IMR-90 (cell line): ENCODE measurements around the gene MRM1.

Source experiments
- CEBPB ChIP-seq: IDR thresholded peaks from 2 replicates; pipeline ENCODE4 v1.6.1; 2012; ENCODE audit warnings: low read depth, low read length, improper control_type of control experiment
- CHD1 ChIP-seq: IDR thresholded peaks from 2 replicates; pipeline ENCODE4 v1.6.1; 2012; ENCODE audit warnings: low read depth, low read length, improper control_type of control experiment
- CTCF ChIP-seq: conservative IDR thresholded peaks from 2 replicates; pipeline ENCODE4 v1.5.1; 2012; ENCODE audit warnings: mild to moderate bottlenecking, low read depth, low read length, improper control_type of control experiment
- ELK1 ChIP-seq: fragments of 150-350 bp; IDR thresholded peaks from 2 replicates; pipeline ENCODE4 v1.6.1; 2016; ENCODE audit warnings: low read depth, mild to moderate bottlenecking, low read length, moderate library complexity, borderline replicate concordance
- MAFK ChIP-seq: IDR thresholded peaks from 2 replicates; pipeline ENCODE4 v1.6.1; 2012; ENCODE audit warnings: low read depth, low read length, improper control_type of control experiment
- MAZ ChIP-seq: IDR thresholded peaks from 2 replicates; pipeline ENCODE4 v1.6.1; 2012; ENCODE audit warnings: low read depth, mild to moderate bottlenecking, low read length, improper control_type of control experiment, moderate library complexity, borderline replicate concordance
- MXI1 ChIP-seq: IDR thresholded peaks from 2 replicates; pipeline ENCODE4 v1.6.1; 2012; ENCODE audit warnings: low read depth, mild to moderate bottlenecking, low read length, moderate library complexity, borderline replicate concordance
- NFE2L2 ChIP-seq: fragments of 150-350 bp; IDR thresholded peaks from 2 replicates; pipeline ENCODE4 v1.6.1; 2016; ENCODE audit warnings: low read depth, mild to moderate bottlenecking, low read length
- POLR2A ChIP-seq: IDR thresholded peaks from 2 replicates; pipeline ENCODE4 v1.6.1; 2012; ENCODE audit warnings: mild to moderate bottlenecking, low read depth, low read length
- RCOR1 ChIP-seq: IDR thresholded peaks from 2 replicates; pipeline ENCODE4 v1.6.1; 2012; ENCODE audit warnings: mild to moderate bottlenecking, low read length, improper control_type of control experiment; ENCODE audit not compliant: insufficient replicate concordance
- RFX5 ChIP-seq: IDR thresholded peaks from 2 replicates; pipeline ENCODE4 v1.8.0; 2012; ENCODE audit warnings: low read depth, mild to moderate bottlenecking, low read length, moderate library complexity

DNA sequence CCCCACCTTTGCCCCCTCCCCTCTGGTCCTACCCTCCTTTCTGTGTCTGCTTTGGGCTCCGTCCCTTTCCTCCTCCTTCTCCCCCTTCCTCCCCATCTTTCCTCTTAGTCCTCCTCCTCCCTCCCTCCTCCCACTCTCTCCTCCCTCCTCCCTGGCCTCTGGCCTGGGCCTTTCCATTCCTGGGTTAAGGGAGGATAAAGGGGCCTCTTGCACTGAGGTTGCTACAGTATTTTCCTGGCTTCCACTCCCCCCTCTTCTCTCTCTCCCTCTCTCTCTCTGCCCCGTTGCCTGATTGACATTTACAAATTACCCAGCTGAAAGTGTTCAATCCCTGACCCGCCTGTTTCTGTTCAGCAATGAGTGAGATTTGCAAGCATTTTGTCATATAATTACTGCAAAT lies 44.0 kb downstream of the MRM1 start:
- TF ChIP-seq MXI1 (no peak), MAZ (no peak), CTCF (no peak), POLR2A (no peak), MAFK (no peak), CHD1 (no peak), NFE2L2 (no peak), RFX5 (no peak), RCOR1 (no peak), CEBPB (no peak), ELK1 (no peak)
